Endothelial cell (in vitro differentiated cells): ENCODE data around the gene PKMYT1. TPM values are rescaled to one million over a fixed set of nuclear protein-coding genes. Genes with fewer than 3 reads are reported as not detected.
A peak's percentile ranks its signal among the peaks of the same experiment; 100 is the strongest.

Source experiments
- DNase-seq: peaks from one replicate; pipeline ENCODE4 v3.0.0; 2021; ENCODE audit warnings: low spot score
- H3K27ac Mint-ChIP-seq: one replicate; pipeline ENCODE4 v1.8.0; 2021; ENCODE audit warnings: mixed read lengths, inconsistent platforms; ENCODE audit not compliant: unreplicated experiment
- H3K27me3 Mint-ChIP-seq: one replicate; pipeline ENCODE4 v1.8.0; 2021; ENCODE audit warnings: mild to moderate bottlenecking, moderate library complexity, mixed read lengths, inconsistent platforms; ENCODE audit not compliant: unreplicated experiment
- H3K36me3 Mint-ChIP-seq: one replicate; pipeline ENCODE4 v1.8.0; 2021; ENCODE audit warnings: mild to moderate bottlenecking, low read depth, mixed read lengths, inconsistent platforms; ENCODE audit not compliant: unreplicated experiment
- H3K4me1 Mint-ChIP-seq: one replicate; pipeline ENCODE4 v1.8.0; 2021; ENCODE audit warnings: mild to moderate bottlenecking, mixed read lengths, inconsistent platforms; ENCODE audit not compliant: unreplicated experiment
- H3K4me3 Mint-ChIP-seq: one replicate; pipeline ENCODE4 v1.8.0; 2021; ENCODE audit warnings: mild to moderate bottlenecking, mixed read lengths, inconsistent platforms; ENCODE audit not compliant: unreplicated experiment
- H3K9me3 Mint-ChIP-seq: one replicate; pipeline ENCODE4 v1.8.0; 2021; ENCODE audit warnings: mixed read lengths, inconsistent platforms; ENCODE audit not compliant: unreplicated experiment
- CTCF ChIP-seq: fragments of 200-600 bp; sonication (generic); IDR thresholded peaks from one replicate; pipeline ENCODE4 v1.5.0; 2021; ENCODE audit warnings: antibody characterized with exemption; ENCODE audit not compliant: unreplicated experiment
- long read RNA-seq: library from polyadenylated mRNA; unstranded; transcript quantifications from one replicate; pipeline ENCODE4 v2.0.0, GENCODE V29; 2020; ENCODE audit not compliant: unreplicated experiment
- total RNA-seq: library from RNA; stranded (reverse); fragmentation: NEBNext Ultra II Directional; extraction: Animal tissue kit (Norgen Biotek cat#: 25700); gene quantifications from one replicate; pipeline ENCODE4 v1.2.1, GENCODE V29; 2021; ENCODE audit not compliant: unreplicated experiment

Gene PKMYT1
- total RNA-seq, result 12.2 TPM
- long read RNA-seq, transcript PKMYT1-201 (9 exons, 2,171 nt), result major isoform, 9 of 11 reads
- long read RNA-seq, partial matches to known transcripts, result 1 of 11 reads
- long read RNA-seq, other reads (novel, unspliced or antisense), result 1 of 11 reads

- TF ChIP-seq CTCF, result no peak
- peaks cover 13% of the 10 kb centered on the region for H3K4me1 Mint-ChIP-seq
- peak; percentile 95 for DNase-seq
- peaks cover 7% of the 10 kb centered on the region for H3K27me3 Mint-ChIP-seq
- H3K27ac Mint-ChIP-seq, result peak within 1 kb of the TSS; percentile 24
- no peaks in the 10 kb centered on the region for H3K9me3 Mint-ChIP-seq
- peak within 1 kb of the TSS; percentile 73 for H3K4me3 Mint-ChIP-seq
- H3K36me3 Mint-ChIP-seq, result no peaks in the 10 kb centered on the region
Observed at GRCh38 chr16:2980227-2981176, at the start of gene PKMYT1. Gene PKMYT1 (minus strand): TSS chr16:2980446. CDS start chr16:2979657, 789 bp downstream.

GRCh38 chr16:3029491-3030221 lies 49.4 kb upstream of the PKMYT1 start:
- Mint-ChIP-seq H3K27me3 (peaks cover 13% of the 10 kb centered on the region), H3K36me3 (peaks cover 6% of the 10 kb centered on the region), H3K27ac (no peak overlapping the region), H3K4me3 (no peak overlapping the region), H3K9me3 (no peaks in the 10 kb centered on the region), H3K4me1 (peaks cover 3% of the 10 kb centered on the region)
- TF ChIP-seq CTCF, result no peak
- no peak for DNase-seq

- H3K9me3 Mint-ChIP-seq, result no peaks in the 10 kb centered on the region
- H3K4me1 Mint-ChIP-seq, result peaks cover 5% of the 10 kb centered on the region
- peaks cover 6% of the 10 kb centered on the region for H3K36me3 Mint-ChIP-seq
- no peak for TF ChIP-seq CTCF
- DNase-seq, result no peak
- no peak overlapping the region for H3K4me3 Mint-ChIP-seq
- H3K27me3 Mint-ChIP-seq, result peaks cover 17% of the 10 kb centered on the region
- H3K27ac Mint-ChIP-seq, result no peak overlapping the region
Observed at GRCh38 chr16:3028716-3029319, 48.6 kb upstream of the PKMYT1 start.

- Mint-ChIP-seq H3K4me1 (peaks cover 6% of the 10 kb centered on the region), H3K27me3 (peaks cover 18% of the 10 kb centered on the region), H3K9me3 (no peaks in the 10 kb centered on the region), H3K36me3 (peaks cover 6% of the 10 kb centered on the region), H3K4me3 (no peak overlapping the region), H3K27ac (no peak overlapping the region)
- DNase-seq, result peak; percentile 96
- peak; percentile 85 for TF ChIP-seq CTCF
Observed at GRCh38 chr16:3027983-3028715, 47.9 kb upstream of the PKMYT1 start.
